ENCODE results near the gene EFR3B. TPM values are rescaled to one million over a fixed set of nuclear protein-coding genes. Genes with fewer than 3 reads are reported as not detected.

EFR3B gene
- total and polyA plus RNA-seq, 2 of the 4 experiments (the other 2 are of a cell fraction) = 0.38 to 0.90 TPM

DNA sequence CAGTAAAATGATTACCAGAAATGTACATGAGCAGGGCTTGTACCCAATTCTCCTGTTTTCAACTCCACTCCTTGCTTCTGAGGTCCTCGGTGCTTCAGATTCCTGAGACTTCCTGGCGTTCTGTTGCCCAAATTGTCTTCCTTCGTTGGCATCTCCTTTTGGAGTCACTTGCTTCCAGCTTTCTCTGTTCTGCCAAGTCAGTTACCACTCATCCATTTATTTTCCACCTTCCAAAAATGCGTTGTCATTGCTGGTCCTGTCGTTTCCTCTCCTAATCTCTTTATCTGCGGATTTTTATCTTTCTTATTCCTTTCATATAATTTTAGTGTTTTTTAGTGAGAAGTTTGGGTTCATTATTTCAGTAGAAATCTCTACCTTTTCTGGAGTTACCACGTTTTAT is 18.5 kb upstream of the EFR3B start:
- Histone ChIP-seq H3K4me2 (ENCODE audit: low read depth, low read length) (no peak overlapping the region), H3K9me1 (ENCODE audit: insufficient read depth, low read length) (no peaks in the 10 kb centered on the region), H3K27ac (ENCODE audit: insufficient read depth, low read length) (no peak overlapping the region), H3K4me3 (ENCODE audit: insufficient read depth, low read depth, low read length) (no peak overlapping the region), H4K8ac (ENCODE audit: low read depth in 2 of 2, low read length in 2 of 2) (no peak overlapping the region), H3K14ac (replicated peaks; ENCODE audit: low read depth, low read length) (no peak overlapping the region), H2BK120ac (ENCODE audit: low read depth, low read length) (no peak overlapping the region), H4K91ac (ENCODE audit: insufficient read depth, low read depth, low read length) (no peak overlapping the region), H2AK5ac (ENCODE audit: low read depth, low read length) (no peak overlapping the region), H2BK20ac (ENCODE audit: low read depth, low read length) (no peak overlapping the region), H4K20me1 (ENCODE audit: insufficient read depth, low read length) (no peaks in the 10 kb centered on the region), H3K4me1 (ENCODE audit: control insufficient read depth, insufficient read depth, low read length) (no peaks in the 10 kb centered on the region), H3K9ac (ENCODE audit: low read depth, low read length) (no peak overlapping the region), H3K9me3 (ENCODE audit: control insufficient read depth, insufficient read depth, low read length) (no peaks in the 10 kb centered on the region), H4K5ac (ENCODE audit: low read depth, low read length) (no peak overlapping the region), H3K79me1 (ENCODE audit: low read depth in 1 of 2, low read length in 2 of 2) (no peaks in the 10 kb centered on the region), H3K56ac (ENCODE audit: extremely low read depth, insufficient read depth, low read length) (no peak overlapping the region), H2BK15ac (ENCODE audit: low read depth, low read length) (no peak overlapping the region), H2AK9ac (replicated peaks; ENCODE audit: low read depth, low read length, poor library complexity) (no peak overlapping the region), H3K36me3 (ENCODE audit: control insufficient read depth, insufficient read depth, low read length) (no peaks in the 10 kb centered on the region), H2BK5ac (ENCODE audit: low read depth, low read length, poor library complexity, severe bottlenecking) (no peak overlapping the region), H3K23ac (ENCODE audit: low read depth, low read length) (no peak overlapping the region), H2AFZ (replicated peaks; ENCODE audit: low read length, poor library complexity) (no peak overlapping the region), H3K18ac (ENCODE audit: low read depth, low read length) (no peak overlapping the region), H3K4ac (ENCODE audit: low read depth, low read length) (no peak overlapping the region), H3K27me3 (ENCODE audit: control insufficient read depth, insufficient read depth, low read length) (peaks cover 18% of the 10 kb centered on the region)
- BruUV-seq (replicated peaks) = no TSS peak
- TF ChIP-seq, protein P1, sequence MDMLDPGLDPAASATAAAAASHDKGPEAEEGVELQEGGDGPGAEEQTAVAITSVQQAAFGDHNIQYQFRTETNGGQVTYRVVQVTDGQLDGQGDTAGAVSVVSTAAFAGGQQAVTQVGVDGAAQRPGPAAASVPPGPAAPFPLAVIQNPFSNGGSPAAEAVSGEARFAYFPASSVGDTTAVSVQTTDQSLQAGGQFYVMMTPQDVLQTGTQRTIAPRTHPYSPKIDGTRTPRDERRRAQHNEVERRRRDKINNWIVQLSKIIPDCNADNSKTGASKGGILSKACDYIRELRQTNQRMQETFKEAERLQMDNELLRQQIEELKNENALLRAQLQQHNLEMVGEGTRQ (IDR thresholded peaks at IDR 0.05; ENCODE audit: low read depth, low read length) = no peak
- TF ChIP-seq BHLHE40 (IDR thresholded peaks at IDR 0.05; ENCODE audit: low read depth, low read length) (no peak), NFE2L2 (IDR thresholded peaks at IDR 0.05; ENCODE audit: low read depth, low read length) (no peak), SMC3 (IDR thresholded peaks at IDR 0.05; ENCODE audit: low read depth, low read length) (no peak), CHD1 (IDR thresholded peaks at IDR 0.05; ENCODE audit: low read depth, low read length) (no peak), RCOR1 (IDR thresholded peaks at IDR 0.05; ENCODE audit: insufficient replicate concordance, low read length) (no peak), RAD21 (IDR thresholded peaks at IDR 0.05; ENCODE audit: low read length) (no peak), RFX5 (IDR thresholded peaks at IDR 0.05; ENCODE audit: low read depth, low read length) (no peak), MAZ (IDR thresholded peaks at IDR 0.05; ENCODE audit: borderline replicate concordance, low read depth, low read length) (no peak), MXI1 (IDR thresholded peaks at IDR 0.05; ENCODE audit: borderline replicate concordance, low read depth, low read length) (no peak), POLR2A (IDR thresholded peaks at IDR 0.05; ENCODE audit: low read depth, low read length) (no peak)
- TF ChIP-seq, protein P2, sequence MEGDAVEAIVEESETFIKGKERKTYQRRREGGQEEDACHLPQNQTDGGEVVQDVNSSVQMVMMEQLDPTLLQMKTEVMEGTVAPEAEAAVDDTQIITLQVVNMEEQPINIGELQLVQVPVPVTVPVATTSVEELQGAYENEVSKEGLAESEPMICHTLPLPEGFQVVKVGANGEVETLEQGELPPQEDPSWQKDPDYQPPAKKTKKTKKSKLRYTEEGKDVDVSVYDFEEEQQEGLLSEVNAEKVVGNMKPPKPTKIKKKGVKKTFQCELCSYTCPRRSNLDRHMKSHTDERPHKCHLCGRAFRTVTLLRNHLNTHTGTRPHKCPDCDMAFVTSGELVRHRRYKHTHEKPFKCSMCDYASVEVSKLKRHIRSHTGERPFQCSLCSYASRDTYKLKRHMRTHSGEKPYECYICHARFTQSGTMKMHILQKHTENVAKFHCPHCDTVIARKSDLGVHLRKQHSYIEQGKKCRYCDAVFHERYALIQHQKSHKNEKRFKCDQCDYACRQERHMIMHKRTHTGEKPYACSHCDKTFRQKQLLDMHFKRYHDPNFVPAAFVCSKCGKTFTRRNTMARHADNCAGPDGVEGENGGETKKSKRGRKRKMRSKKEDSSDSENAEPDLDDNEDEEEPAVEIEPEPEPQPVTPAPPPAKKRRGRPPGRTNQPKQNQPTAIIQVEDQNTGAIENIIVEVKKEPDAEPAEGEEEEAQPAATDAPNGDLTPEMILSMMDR (conservative IDR thresholded peaks at IDR 0.05; ENCODE audit: low read depth, low read length) = no peak
- ATAC-seq (ENCODE audit: low read depth) = no peak
- WGBS, 2 experiments (ENCODE audit: extremely low coverage in 2 of 2, insufficient read length in 1 of 2) = 70% methylated on average over 3 of the region's 7 CpGs; no CpG with 5 or more reads in 1 of the 2 experiments
- ChIA-PET CTCF (no interaction called here), POLR2A (ENCODE audit: unreplicated experiment) (no interaction called here)
- in situ Hi-C loops (cut with MboI; ENCODE audit: low sequenced_read_pairs) (no loop called here), dilution Hi-C loops (cut with HindIII; ENCODE audit: low sequenced_read_pairs, unreplicated experiment) (no loop called here), intact Hi-C loops (cut with micrococcal nuclease) (no loop called here)
- DNase-seq = no peak

Measured in IMR-90 (cell line).